ENCODE results near the gene KL. TPM values are rescaled to one million over a fixed set of nuclear protein-coding genes. Genes with fewer than 3 reads are reported as not detected.

KL gene
- total RNA-seq, 1 experiment from 2014 or later, result 0.28 TPM

- Histone ChIP-seq H3K27ac (ENCODE audit: low read length) (no peak overlapping the region), H3K4me1 (ENCODE audit: control insufficient read depth, insufficient read depth, low read length) (no peaks in the 10 kb centered on the region), H3K27me3 (ENCODE audit: control insufficient read depth, insufficient read depth, low read length) (no peaks in the 10 kb centered on the region), H3K36me3 (ENCODE audit: control insufficient read depth, insufficient read depth, low read length) (no peaks in the 10 kb centered on the region), H3K9me3 (ENCODE audit: control insufficient read depth, insufficient read depth, low read depth, low read length) (no peaks in the 10 kb centered on the region), H3K4me3 (ENCODE audit: low read depth in 2 of 2, low read length in 2 of 2) (no peak overlapping the region)
- TF ChIP-seq REST (IDR thresholded peaks at IDR 0.05; ENCODE audit: insufficient read depth in 1 of 2, low read depth in 2 of 2, low read length in 1 of 2), result no peak
- TF ChIP-seq POLR2AphosphoS5 (IDR thresholded peaks at IDR 0.05; ENCODE audit: low read depth, low read length), result no peak
- TF ChIP-seq TCF7L2 (IDR thresholded peaks at IDR 0.05; ENCODE audit: low read depth, low read length), result no peak
- no peak for TF ChIP-seq SIN3A (IDR thresholded peaks at IDR 0.05; ENCODE audit: borderline replicate concordance, insufficient read depth, low read depth, low read length)
- no peak for TF ChIP-seq CTCF (IDR thresholded peaks at IDR 0.05)
- ATAC-seq (no peak), DNase-seq (ENCODE audit: low read depth, low spot score) (no peak)
- no TSS peak for BruUV-seq (replicated peaks)
- ChIA-PET POLR2A (no interaction called here), CTCF (no interaction called here)
- intact Hi-C loops (cut with micrococcal nuclease; ENCODE audit: unreplicated experiment) (no loop called here), in situ Hi-C loops (cut with HindIII; ENCODE audit: low pct_unique_long_range_greater_than_20kb, low sequenced_read_pairs) (no loop called here)
Observed at GRCh38 chr13:32986552-32986951, 29.7 kb upstream of the KL start.

- no peaks in the 10 kb centered on the region for H3K36me3 ChIP-seq (ENCODE audit: control insufficient read depth, insufficient read depth, low read length)
- ATAC-seq (no peak), DNase-seq (ENCODE audit: low read depth, low spot score) (no peak)
- H3K27ac ChIP-seq (ENCODE audit: low read length), result no peak overlapping the region
- no peak overlapping the region for H3K4me3 ChIP-seq (ENCODE audit: low read depth in 2 of 2, low read length in 2 of 2)
- ChIA-PET CTCF (no interaction called here), POLR2A (no interaction called here)
- no TSS peak for BruUV-seq (replicated peaks)
- TF ChIP-seq TCF7L2 (IDR thresholded peaks at IDR 0.05; ENCODE audit: low read depth, low read length), result no peak
- no peak for TF ChIP-seq POLR2AphosphoS5 (IDR thresholded peaks at IDR 0.05; ENCODE audit: low read depth, low read length)
- no peak for TF ChIP-seq SIN3A (IDR thresholded peaks at IDR 0.05; ENCODE audit: borderline replicate concordance, insufficient read depth, low read depth, low read length)
- no peak for TF ChIP-seq CTCF (IDR thresholded peaks at IDR 0.05)
- no peak for TF ChIP-seq REST (IDR thresholded peaks at IDR 0.05; ENCODE audit: insufficient read depth in 1 of 2, low read depth in 2 of 2, low read length in 1 of 2)
- in situ Hi-C loops (cut with HindIII; ENCODE audit: low pct_unique_long_range_greater_than_20kb, low sequenced_read_pairs), result no loop called here
- no peaks in the 10 kb centered on the region for H3K9me3 ChIP-seq (ENCODE audit: control insufficient read depth, insufficient read depth, low read depth, low read length)
- H3K27me3 ChIP-seq (ENCODE audit: control insufficient read depth, insufficient read depth, low read length), result no peaks in the 10 kb centered on the region
- intact Hi-C loops (cut with micrococcal nuclease; ENCODE audit: unreplicated experiment), result no loop called here
- H3K4me1 ChIP-seq (ENCODE audit: control insufficient read depth, insufficient read depth, low read length), result no peaks in the 10 kb centered on the region
Observed at GRCh38 chr13:32987462-32987861, 28.8 kb upstream of the KL start.

All from Panc1 (cell line).